HG03159 (cell line): ENCODE results near the gene TAL2.
A peak's percentile ranks its signal among the peaks of the same experiment; 100 is the strongest.

Experiments
- ATAC-seq: cut with Tn5 transposase; IDR thresholded peaks from one replicate; pipeline ENCODE4 v1.9.1; 2021; ENCODE audit warnings: mild to moderate bottlenecking, moderate library complexity; ENCODE audit not compliant: unreplicated experiment

TAL2 gene

DNA sequence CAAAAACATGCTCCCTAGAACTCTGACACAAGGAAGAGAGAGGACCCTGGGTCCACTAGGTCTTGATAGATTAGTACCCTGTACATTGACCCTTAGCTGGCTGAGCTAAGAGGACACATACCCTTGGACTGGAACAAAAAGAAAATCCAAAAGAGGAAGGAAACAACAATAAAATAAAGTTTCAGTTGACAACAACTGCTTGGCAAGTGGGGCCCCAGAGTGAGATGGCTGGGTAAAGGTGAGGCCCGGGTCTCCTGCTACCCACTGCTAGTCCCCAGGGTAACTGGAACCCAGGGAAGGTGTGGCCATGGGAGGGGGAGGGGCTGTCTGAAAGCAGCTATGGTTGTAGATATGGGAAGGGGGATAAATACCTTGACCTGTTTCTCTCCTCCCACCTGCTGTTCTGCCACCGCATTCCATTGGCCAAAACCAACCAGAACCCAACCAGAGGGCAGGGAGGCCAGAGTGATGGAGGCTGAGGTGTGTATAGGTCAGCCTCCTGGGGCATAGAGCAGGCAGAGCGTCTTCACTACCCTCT lies 11.7 kb downstream of the TAL2 start:
- no peak for ATAC-seq

DNA sequence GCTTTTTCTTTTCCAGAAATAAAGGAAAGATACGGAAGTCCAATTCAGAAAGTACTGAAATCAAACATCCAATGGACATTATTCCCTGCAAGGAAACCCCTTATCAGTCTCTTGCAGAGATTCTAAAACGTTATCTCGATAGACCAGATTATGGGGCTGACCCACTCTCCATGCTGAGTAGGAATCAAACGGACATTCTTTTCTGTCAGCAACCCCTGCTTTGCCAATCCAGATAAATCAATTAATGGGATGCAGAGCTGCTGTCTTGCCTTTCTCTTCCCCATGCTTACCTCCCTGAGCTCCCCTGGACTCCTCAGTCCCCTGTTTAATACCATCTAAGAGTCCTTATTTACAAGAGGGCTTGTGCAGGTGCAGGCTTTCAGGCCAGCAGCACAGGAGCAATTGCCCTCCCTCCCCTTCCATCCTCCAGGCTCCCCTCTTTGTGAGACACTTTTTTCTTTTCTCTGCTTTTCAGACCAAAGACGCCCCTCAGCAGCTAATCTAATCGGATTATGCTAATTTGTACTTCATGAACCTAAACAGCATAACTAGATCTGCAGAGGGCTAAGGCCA lies 14.2 kb downstream of the TAL2 start:
- no peak for ATAC-seq

GRCh38 chr9:105678163-105678562 lies 15.9 kb downstream of the TAL2 start:
- no peak for ATAC-seq

- no peak for ATAC-seq
Observed at GRCh38 chr9:105678781-105679180, 16.5 kb downstream of the TAL2 start.

DNA sequence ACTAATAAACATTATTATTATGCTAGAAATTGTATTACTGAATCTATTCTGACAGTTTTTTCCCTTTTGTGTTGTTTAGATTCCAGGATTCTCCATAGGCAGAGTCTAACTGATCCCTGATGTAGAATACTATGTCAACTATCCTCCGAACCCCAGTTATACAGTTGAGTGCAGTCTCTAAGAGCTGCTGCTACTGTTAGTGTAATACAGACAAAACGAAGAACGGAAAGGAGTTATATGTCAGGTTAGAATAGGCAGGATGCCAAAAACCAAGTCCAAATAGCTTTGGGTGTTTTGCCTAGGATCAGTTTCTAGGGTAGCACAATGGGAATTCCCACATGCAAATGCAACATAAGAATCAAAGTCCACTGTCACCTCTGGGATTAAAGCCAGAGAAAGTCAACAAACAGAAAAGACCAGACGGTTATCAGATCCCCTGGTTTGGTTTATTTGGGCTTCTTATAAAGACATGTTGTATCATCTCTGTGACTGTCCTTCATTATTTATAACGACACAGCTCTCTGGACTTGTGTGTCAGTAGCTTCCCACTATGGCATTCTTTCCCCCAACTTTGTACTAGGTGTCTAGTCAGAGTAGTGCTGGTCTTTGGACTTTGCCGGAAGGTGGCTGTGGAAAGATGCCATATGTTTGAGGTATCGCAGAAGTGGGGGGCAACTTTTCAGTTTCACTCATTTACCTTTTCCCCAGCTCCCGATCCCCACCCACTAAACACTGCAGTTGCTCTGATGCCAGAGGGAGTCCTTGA lies 17.2 kb downstream of the TAL2 start:
- no peak for ATAC-seq

DNA sequence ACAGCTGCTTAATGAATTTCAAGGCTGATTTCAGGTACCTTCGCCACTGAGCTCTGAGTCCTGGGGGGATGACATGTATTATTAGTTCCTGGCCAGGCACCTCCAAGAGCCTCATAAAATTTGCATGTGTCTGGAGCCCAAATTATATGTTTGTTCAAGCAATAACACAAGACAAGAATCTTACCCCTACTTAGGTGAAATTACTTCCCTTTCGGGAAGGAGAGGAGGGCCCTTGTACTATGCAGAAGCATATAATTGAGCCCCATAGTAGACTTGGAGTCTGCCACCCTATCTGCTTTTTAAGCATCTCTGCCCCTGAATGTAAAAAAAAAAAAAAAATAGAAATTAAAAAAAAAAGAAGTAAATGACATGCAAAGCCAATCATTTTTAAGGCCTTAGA lies 19.1 kb downstream of the TAL2 start:
- ATAC-seq: no peak

- ATAC-seq: no peak
Observed at GRCh38 chr9:105681724-105682123, 19.5 kb downstream of the TAL2 start.

DNA sequence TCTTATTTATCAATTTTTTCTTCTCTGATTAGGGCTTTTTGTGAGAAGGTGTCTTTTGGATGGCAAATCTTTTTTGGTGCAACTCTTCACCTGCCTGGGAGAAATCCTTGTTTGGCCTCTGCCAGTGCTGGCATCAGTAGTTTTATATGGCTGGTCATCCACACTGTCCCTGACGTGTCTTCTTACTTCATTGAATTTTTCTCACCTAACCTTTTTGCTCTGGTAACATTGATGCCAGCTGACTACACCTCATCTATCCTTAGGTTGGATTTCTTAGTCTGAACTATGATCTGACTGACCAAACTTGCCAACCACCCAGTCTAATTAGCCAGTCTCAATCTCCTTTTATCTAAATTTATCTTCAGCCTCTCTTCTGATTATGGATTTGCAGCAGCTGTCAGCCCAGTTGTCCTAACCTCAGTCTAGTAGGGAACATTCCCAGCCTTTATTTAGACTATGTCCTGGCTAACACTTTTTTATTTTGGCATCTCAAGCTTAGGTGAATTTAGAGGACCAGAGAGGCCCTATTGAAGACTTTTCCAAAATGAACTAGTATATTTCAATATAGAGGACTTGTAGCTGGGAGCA lies 21.5 kb downstream of the TAL2 start:
- ATAC-seq: no peak

DNA sequence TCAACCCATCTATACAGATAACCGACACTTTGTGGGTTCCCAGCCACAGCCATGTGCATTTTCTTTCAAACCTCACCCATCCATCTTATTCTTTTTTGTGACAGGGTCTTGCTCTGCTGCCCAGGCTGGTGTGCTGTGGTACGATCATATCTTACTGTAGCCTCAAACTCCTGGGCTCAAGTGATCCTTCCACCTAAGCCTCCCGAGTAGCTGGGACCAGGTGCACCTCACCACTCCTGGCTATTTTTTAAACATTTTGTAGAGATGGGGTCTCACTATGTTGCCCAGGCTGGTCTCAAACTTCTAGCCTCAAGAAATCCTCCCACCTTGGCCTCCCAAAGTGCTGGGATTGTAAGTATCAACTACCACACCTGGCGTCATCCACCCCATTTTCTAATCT lies 24.7 kb downstream of the TAL2 start:
- ATAC-seq: no peak

DNA sequence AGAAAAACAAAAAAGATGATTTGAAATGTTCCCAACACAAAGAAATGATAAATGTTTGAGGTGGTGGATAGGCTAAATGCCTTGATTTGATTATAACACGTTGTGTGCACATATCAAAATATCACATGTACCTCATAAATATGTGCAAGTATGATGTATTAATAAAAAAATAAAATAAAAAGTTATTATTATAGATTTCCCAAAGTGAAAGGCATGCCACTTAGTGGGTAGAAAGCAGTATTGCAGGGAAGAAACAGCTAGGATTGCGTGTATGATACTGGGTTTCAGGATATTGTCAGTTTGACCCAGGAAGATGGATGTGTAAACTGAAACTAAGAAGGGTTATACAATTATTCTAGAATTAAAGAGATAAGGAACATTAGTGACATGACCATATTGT lies 28.5 kb downstream of the TAL2 start:
- ATAC-seq: no peak

GRCh38 chr9:105693435-105694189 lies 31.4 kb downstream of the TAL2 start:
- ATAC-seq: peak; percentile 33

DNA sequence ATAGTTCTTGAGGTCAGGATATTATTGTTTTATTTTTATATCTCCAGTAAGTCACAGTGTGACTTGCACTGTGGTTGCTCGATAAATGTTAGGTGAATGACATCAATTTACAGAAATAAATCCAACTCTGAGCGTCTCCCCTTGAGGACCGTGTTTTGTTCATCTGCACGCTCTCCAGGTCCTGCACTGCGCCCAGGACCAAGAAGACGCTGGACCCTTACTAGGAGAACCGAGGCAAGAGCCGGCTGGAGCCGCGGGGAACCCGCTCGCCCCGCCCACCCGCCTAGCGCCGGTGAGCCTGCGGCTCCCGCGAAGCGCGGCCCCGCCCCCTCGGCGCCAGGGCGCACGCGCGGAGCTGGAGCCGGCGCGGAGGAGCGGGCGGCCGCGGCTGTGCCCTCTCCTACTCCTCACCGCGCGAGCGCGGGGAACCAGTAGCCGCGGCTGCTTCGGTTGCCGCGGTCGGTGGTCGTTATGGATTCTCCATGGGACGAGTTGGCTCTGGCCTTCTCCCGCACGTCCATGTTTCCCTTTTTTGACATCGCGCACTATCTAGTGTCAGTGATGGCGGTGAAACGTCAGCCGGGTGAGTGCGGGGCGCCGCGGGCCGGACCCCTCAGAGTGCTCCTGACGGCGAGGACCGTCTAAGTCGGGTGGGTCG lies 32.1 kb downstream of the TAL2 start, which contains the start of gene TMEM38B:
TSS of gene TMEM38B (plus strand) at position 352 of the 658 bp plus-strand sequence. CDS start at position 472, 120 bp downstream.
- ATAC-seq: peak; percentile 78

DNA sequence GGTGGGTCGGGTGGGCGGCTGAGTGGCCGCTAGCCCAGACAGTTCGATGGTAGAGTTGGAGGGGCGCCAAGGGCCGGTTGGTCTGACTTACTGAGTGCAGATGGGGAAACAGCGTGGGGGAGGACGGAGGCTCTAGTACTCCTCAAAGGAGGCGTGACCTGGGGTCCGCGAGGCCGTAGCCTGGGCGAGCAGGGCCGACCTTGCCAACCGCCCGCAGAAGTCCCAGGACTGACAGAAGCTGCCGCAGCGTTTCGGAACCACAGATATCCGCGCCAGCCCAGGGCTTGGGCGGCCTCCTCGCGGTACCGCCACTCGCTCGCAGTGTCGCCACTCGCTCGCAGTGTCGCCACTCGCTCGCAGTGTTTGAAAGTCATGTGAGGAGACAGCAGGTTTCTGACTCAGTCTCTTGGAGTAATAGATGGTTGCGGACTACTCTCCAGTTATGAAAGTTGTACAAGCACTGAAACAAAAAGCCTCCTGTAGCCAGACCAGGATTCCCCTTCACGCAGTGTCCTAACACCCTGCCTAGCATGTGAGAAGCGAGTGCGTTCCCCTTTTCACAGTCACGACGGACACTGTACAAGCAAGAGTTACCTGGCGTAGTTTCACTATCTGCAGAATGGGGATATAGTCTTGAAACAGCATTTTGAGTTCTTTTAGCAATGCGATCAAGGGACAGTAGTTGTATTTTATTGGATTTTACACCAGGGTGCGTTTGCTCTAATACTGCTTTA lies 32.8 kb downstream of the TAL2 start:
- peak; percentile 58 for ATAC-seq

GRCh38 chr9:105696219-105696793 lies 34.0 kb downstream of the TAL2 start:
- no peak for ATAC-seq

DNA sequence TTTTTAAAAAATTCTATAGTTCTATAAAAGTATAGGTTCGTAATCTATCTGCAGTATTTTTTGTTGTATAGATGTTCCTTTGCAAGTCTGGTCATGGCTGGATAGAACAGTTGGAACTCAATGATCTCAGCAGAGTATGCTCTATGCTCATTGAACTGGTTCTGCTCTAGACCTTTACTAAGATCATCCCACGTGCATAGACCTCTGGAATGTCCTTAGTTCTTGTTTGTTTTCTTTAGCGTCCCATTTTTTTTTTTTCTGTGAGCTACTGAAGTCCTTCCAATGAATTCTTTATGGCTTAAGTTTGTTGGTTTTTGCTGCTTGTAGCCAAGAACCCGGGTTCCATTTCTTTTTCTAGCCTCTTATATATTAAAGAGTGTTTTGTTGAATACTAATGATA lies 35.6 kb downstream of the TAL2 start:
- ATAC-seq: no peak

GRCh38 chr9:105698348-105698870 lies 36.2 kb downstream of the TAL2 start:
- ATAC-seq: no peak

GRCh38 chr9:105700668-105701067 lies 38.4 kb downstream of the TAL2 start:
- no peak for ATAC-seq

- ATAC-seq: no peak
Observed at GRCh38 chr9:105701145-105701544, 38.9 kb downstream of the TAL2 start.

DNA sequence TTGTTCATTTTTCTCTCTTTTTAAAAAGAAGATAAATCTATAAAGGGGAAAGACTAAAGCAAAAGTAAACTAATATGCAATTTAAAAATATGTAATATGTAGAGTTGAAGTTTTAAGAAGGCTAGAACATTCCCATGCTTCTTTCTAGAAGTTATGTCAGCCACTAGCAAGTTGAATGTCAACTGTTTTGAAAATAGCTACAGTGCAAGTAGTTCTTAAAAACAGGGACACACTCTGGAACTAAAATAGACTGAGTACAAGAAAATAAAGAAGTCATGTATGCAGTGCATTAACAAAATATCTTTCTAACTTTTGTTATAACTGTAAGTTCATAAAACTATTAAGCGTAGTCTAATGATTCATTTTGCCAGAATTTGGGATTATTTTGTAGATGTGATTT lies 40.0 kb downstream of the TAL2 start:
- no peak for ATAC-seq
